Adrenal gland (tissue), 12 donors: ENCODE results near the gene ANTXRL. TPM values are rescaled to one million over a fixed set of nuclear protein-coding genes. Genes with fewer than 3 reads are reported as not detected.
"Not testable (repeated sequence)": the region's sequence is repeated elsewhere in the genome, so short reads cannot be mapped to it uniquely, and the experiment has no call there.

Experiments
- DNase-seq, 7 donors: peaks; one replicate each; pipeline ENCODE4 v3.0.0-alpha.2; 2019 to 2020
- H3K27ac ChIP-seq, 5 donors: fragments of 200-600 bp; sonication (generic) in 4 of 5; 1 replicate in 3 of 5; 2 replicates in 2 of 5; pipeline versions ENCODE4 v1.5.1 to v1.8.0; 2016 to 2020; ENCODE audit warnings: mild to moderate bottlenecking in 1 of 5
- H3K27me3 ChIP-seq: fragments of 200-600 bp; 2 replicates; pipeline ENCODE4 v1.8.0; 2021
- H3K36me3 ChIP-seq, 2 donors: fragments of 200-600 bp; replicated peaks in 1 of 2; 1 replicate in 1 of 2; 2 replicates in 1 of 2; pipeline versions ENCODE4 v1.5.1 to v1.8.0; 2018 to 2022
- H3K4me1 ChIP-seq, 2 donors: fragments of 200-600 bp; replicated peaks in 1 of 2; 1 replicate in 1 of 2; 2 replicates in 1 of 2; pipeline versions ENCODE4 v1.5.1 to v1.8.0; 2018 to 2021
- H3K4me3 ChIP-seq, 4 donors: fragments of 200-600 bp; sonication (generic) in 3 of 4; one replicate each; pipeline ENCODE4 v1.5.1; 2016 to 2018
- H3K9me3 ChIP-seq, 3 donors: fragments of 200-600 bp; sonication (generic) in 1 of 3; replicated peaks in 1 of 3; 1 replicate in 2 of 3; 2 replicates in 1 of 3; pipeline versions ENCODE4 v1.5.1 to v1.8.0; 2016 to 2021
- CTCF ChIP-seq, 6 experiments: fragments of 450-650 bp in 4 of 6; fragments of 200-600 bp in 2 of 6; sonication (generic) in 1 of 6; IDR thresholded peaks; 1 replicate in 5 of 6; 2 replicates in 1 of 6; pipeline versions ENCODE4 v1.5.1 to v1.8.0; 2016 to 2021; ENCODE audit warnings: antibody characterized with exemption in 6 of 6, mild to moderate bottlenecking in 2 of 6, moderate library complexity in 1 of 6
- POLR2A ChIP-seq, 2 donors: fragments of 450-650 bp; IDR thresholded peaks; one replicate each; pipeline ENCODE4 v1.6.1; 2017; ENCODE audit warnings: antibody characterized with exemption in 2 of 2, mild to moderate bottlenecking in 2 of 2, moderate library complexity in 1 of 2
- WGBS, 4 donors: extraction: QIAGEN DNeasy Blood & Tissue Kit in 2 of 4; methylation state at CpG; one replicate each; pipeline versions ENCODE4 v1.1.5 to v1.1.7; 2013 to 2017; 5-methylcytosine and 5-hydroxymethylcytosine counted together
- intact Hi-C, 2 donors: fragments of 100-400 bp; cut with DNase I; formaldehyde crosslinking; loops; one replicate each; pipeline versions ENCODE4 v1.14.1 to v1.15.0; 2022 to 2023
- polyA plus RNA-seq, 3 donors: library from polyadenylated mRNA; stranded (reverse); fragments of 200-250 nt in 2 of 3; fragments of 350-450 nt in 1 of 3; fragmentation: Illumina TruSeq in 1 of 3; extraction: RNeasy Lipid Tissue Mini Kit (QIAGEN cat#74804) in 1 of 3; gene quantifications; one replicate each; pipeline ENCODE4 v1.2.3, GENCODE V29; 2013 to 2014
- total RNA-seq, 9 donors: library from RNA; depleted of rRNA in 4 of 9; stranded (reverse); fragments of >200 nt in 4 of 9; fragments of 120-200 nt in 1 of 9; fragmentation: NEBNext Ultra II Directional in 1 of 9; extraction: Animal tissue kit (Norgen Biotek cat#: 25700) in 1 of 9; gene quantifications; one replicate each; pipeline versions ENCODE4 v1.1.0 to v1.2.4, GENCODE V29; 2013 to 2023
- donor health status: healthy with polysubstance abuse.
- donor health status: Bipolar disorder and iron deficiency.
- donor health status: DM: yes; HTN: yes; CAD: no.
- donor health status: DM: no; HTN: no; CAD: no.
- donor health status: DM: no; HTN: no; CAD: no.
- donor health status: DM: yes; HTN: yes; CAD: no.

Gene ANTXRL
- total and polyA plus RNA-seq, 12 donors: 0.11 to 1.3 (median 0.43) TPM; not detected in 6

DNA sequence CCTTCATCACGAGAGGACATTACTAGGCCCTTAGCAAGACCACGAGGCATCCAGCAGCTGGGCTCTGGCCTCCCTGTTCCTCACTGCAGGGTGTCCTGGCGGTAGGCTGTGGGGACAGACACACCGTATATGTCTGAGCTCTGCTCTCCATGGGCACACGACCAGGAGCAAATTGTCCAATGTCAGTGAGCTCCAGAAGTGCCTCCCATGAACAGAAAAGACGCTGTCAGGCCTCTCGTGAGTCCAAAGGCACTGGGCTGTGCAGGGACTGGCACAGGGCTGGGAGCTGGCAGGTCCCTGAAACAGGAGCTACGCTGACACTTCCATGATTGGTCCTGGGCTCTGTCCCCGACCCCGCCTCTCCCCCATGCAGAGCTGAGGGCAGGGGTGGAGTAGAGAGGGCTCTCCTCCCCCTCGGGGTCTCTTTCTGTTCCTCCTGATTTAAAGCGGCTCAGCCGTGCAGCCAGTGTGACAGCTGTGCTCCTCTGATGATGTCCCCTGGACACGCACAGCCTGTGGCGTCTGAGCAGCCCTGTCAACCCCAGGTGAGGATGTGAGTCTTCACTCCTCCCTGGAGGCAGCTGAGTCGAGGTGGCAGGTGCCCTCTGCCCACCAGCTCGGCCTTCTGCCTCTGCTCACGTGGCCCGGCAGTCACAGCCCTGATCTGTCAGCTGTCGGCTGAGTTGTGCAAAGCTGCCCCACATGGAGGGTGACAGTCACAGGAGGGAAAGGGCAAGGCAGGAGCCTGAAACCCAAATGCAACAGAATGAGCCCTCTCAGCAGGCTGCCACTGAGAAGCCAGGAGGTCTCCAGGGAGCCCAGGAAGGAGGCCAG, 13.0 kb downstream of the ANTXRL start:
- no peak for TF ChIP-seq POLR2A (IDR thresholded peaks at IDR 0.05)
- TF ChIP-seq CTCF (IDR thresholded peaks at IDR 0.05): no peak
- peak in 1 of 7 donors; percentile 37 for DNase-seq

DNA sequence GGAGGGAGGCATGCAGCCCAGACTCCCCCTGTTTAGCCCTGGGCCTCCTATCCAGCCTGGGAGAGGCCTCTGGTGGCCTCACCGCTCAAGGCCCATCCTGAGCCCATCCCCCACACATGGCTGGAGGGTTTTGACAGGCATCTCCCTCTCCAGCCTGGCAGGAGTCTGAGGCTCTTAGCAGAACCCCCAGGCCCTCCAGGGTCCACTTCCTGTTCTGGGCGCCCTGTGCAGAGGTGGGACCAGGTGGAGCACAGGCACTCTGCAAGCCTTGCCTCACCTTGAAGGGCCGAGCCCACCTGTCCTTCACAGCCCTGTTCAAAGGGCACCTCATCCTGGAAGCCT, 13.5 kb downstream of the ANTXRL start:
- H3K4me3 ChIP-seq, intact Hi-C loops, H3K27ac ChIP-seq, DNase-seq, H3K4me1 ChIP-seq, H3K36me3 ChIP-seq, H3K9me3 ChIP-seq, H3K27me3 ChIP-seq: not testable (repeated sequence)
- WGBS, 4 donors: 49 to 100% (median 82%) methylated on average over 1 to 3 of the region's 3 CpGs

More for the DNA sequence above, 13.0 kb downstream of the ANTXRL start:
- Histone ChIP-seq H3K27ac (no peak overlapping the region), H3K27me3 (no peaks in the 10 kb centered on the region), H3K4me1 (no peaks in the 10 kb centered on the region), H3K36me3 (no peaks in the 10 kb centered on the region), H3K4me3 (no peak overlapping the region), H3K9me3 (no peaks in the 10 kb centered on the region)
- intact Hi-C loops: no loop called here
- WGBS, 4 donors: 65 to 84% (median 77%) methylated on average over 9 to 20 of the region's 20 CpGs

- no peak for DNase-seq
- no peaks in the 10 kb centered on the region for H3K9me3 ChIP-seq
- intact Hi-C loops: no loop called here
- no peak overlapping the region for H3K4me3 ChIP-seq
- no peaks in the 10 kb centered on the region for H3K4me1 ChIP-seq
- no peak for TF ChIP-seq CTCF (IDR thresholded peaks at IDR 0.05)
- no peak for TF ChIP-seq POLR2A (IDR thresholded peaks at IDR 0.05)
- no peaks in the 10 kb centered on the region for H3K27me3 ChIP-seq
- H3K36me3 ChIP-seq: no peaks in the 10 kb centered on the region
- 82 to 98% (median 96%) methylated on average over 2 to 5 of the region's 5 CpGs for WGBS, 4 donors
- no peak overlapping the region for H3K27ac ChIP-seq
Measured at GRCh38 chr10:46301056-46301645, 14.4 kb downstream of the ANTXRL start.

DNA sequence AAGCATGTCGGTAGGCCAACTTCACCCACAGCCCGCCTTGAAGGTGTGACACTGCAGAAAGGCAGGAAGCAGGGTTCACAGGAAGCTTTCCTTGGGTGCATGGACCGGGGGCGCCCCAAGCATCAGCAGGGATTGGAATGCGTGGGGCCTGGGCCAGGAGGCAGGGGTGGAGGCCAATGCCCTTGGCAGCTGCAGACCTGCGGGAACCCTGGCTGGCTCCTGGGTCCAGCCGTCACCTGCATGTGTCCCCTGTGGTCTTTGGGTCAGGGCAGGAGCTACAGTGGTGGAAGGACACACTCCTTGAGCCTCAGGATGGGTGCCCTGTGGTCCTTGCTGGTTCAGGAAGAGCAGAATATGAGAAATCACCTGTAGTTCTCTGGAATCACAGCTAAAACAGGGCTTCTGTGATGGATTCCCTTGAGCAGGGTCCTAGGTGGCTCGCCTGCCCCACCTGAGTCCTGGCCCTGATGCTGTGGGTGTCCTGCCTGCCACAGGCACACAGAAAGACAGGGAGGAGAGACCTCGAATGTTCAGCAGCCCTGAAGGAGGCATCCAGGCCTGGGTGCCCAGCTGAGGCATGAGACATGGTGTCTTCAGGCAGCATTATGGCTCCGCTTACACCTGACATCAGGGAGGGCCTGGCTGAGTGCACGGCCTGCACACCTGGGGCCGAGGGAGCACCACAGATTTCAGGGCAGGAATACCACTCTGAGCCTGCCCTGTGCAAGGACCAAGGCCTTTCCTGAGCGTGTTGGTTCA, 15.1 kb downstream of the ANTXRL start:
- no peak for TF ChIP-seq POLR2A (IDR thresholded peaks at IDR 0.05)
- TF ChIP-seq CTCF (IDR thresholded peaks at IDR 0.05): no peak
- Histone ChIP-seq H3K4me1 (no peaks in the 10 kb centered on the region), H3K36me3 (no peaks in the 10 kb centered on the region), H3K4me3 (no peak overlapping the region), H3K9me3 (no peaks in the 10 kb centered on the region), H3K27ac (no peak overlapping the region), H3K27me3 (no peaks in the 10 kb centered on the region)
- DNase-seq: peak in 1 of 7 donors; percentile 30
- 87 to 99% (median 94%) methylated on average over 7 to 13 of the region's 13 CpGs for WGBS, 4 donors
- intact Hi-C loops: no loop called here

GRCh38 chr10:46302765-46303352, 16.1 kb downstream of the ANTXRL start:
- H3K9me3 ChIP-seq, H3K4me1 ChIP-seq, H3K36me3 ChIP-seq, intact Hi-C loops, H3K4me3 ChIP-seq, DNase-seq, H3K27me3 ChIP-seq, H3K27ac ChIP-seq: not testable (repeated sequence)
- 84 to 93% (median 90%) methylated on average over 4 to 5 of the region's 5 CpGs for WGBS, 4 donors
